ENCODE results near the gene BCKDHB. TPM values are rescaled to one million over a fixed set of nuclear protein-coding genes. Genes with fewer than 3 reads are reported as not detected.

BCKDHB gene
- polyA plus RNA-seq, 1 of the 3 experiments (the other 2 are of a cell fraction): 19.9 TPM

- H2AFZ ChIP-seq (ENCODE audit: low read depth): no peak overlapping the region
- TF ChIP-seq MXI1 (IDR thresholded peaks at IDR 0.05; ENCODE audit: low read depth, low read length) (no peak), NRF1 (IDR thresholded peaks at IDR 0.05; ENCODE audit: low read depth, low read length) (no peak), CTCF (IDR thresholded peaks at IDR 0.05) (no peak), JUND (IDR thresholded peaks at IDR 0.05) (no peak), FOXM1 (IDR thresholded peaks at IDR 0.05; ENCODE audit: low read depth) (no peak)
- peaks cover 0 to 4% of the 10 kb centered on the region in 2 experiments for H3K36me3 ChIP-seq (replicated peaks in 1 of 2; ENCODE audit: control insufficient read depth in 1 of 2, insufficient read depth in 2 of 2, low read length in 1 of 2)
- H3K4me3 ChIP-seq (ENCODE audit: low read depth in 2 of 2, low read length in 1 of 2): no peak overlapping the region
- CTCF ChIA-PET: interaction anchor here (0.5 to 1.4 kb wide), 2 partner anchors 209 to 1822 kb away, joined by 3 read pairs; no protein-coding TSS in a partner anchor
- H3K9me2 ChIP-seq: no peaks in the 10 kb centered on the region
- no peaks in the 10 kb centered on the region for H3K27me3 ChIP-seq (ENCODE audit: insufficient read depth)
- H3F3A ChIP-seq (replicated peaks; ENCODE audit: insufficient read depth): peaks cover 7% of the 10 kb centered on the region
- peaks cover 2 to 4% of the 10 kb centered on the region in 2 experiments; a peak in 2 of 4 replicates for H3K4me1 ChIP-seq (ENCODE audit: control insufficient read depth in 1 of 2, insufficient read depth in 2 of 2, low read depth in 1 of 2, low read length in 1 of 2)
- no peak for DNase-seq
- POLR2A ChIA-PET: interaction anchor here (0.6 kb wide), 1 partner anchor 50 kb away, joined by 5 read pairs; no protein-coding TSS in a partner anchor
- no peak overlapping the region for H3K4me2 ChIP-seq
- no peak overlapping the region for H3K27ac ChIP-seq (ENCODE audit: low read depth in 2 of 2, low read length in 1 of 2)
- H3K79me2 ChIP-seq (ENCODE audit: insufficient read depth): no peaks in the 10 kb centered on the region
- no peaks in the 10 kb centered on the region for H4K20me1 ChIP-seq (ENCODE audit: insufficient read depth)
- H3K9ac ChIP-seq: no peak overlapping the region
- H3K9me3 ChIP-seq: no peaks in the 10 kb centered on the region
- 96% methylated on average over 2 of the region's 2 CpGs for WGBS (ENCODE audit: low lambda C conversion rate)
These were observed 52.1 kb downstream of the BCKDHB start for GRCh38 chr6:80158478-80158989.

- H3K4me3 ChIP-seq (ENCODE audit: low read depth in 2 of 2, low read length in 1 of 2): no peak overlapping the region
- H3K9ac ChIP-seq: no peak overlapping the region
- no peak overlapping the region for H2AFZ ChIP-seq (ENCODE audit: low read depth)
- no peaks in the 10 kb centered on the region for H3K9me3 ChIP-seq
- H3K4me1 ChIP-seq (ENCODE audit: control insufficient read depth in 1 of 2, insufficient read depth in 2 of 2, low read depth in 1 of 2, low read length in 1 of 2): peaks cover 0 to 4% of the 10 kb centered on the region in 2 experiments; a peak in 2 of 4 replicates
- no peak for DNase-seq
- ChIA-PET CTCF (interaction anchor here (0.6 to 0.7 kb wide), 2 partner anchors 28 to 1764 kb away, joined by 3 read pairs; no protein-coding TSS in a partner anchor), POLR2A (no interaction called here)
- peaks cover 0 to 4% of the 10 kb centered on the region in 2 experiments for H3K36me3 ChIP-seq (replicated peaks in 1 of 2; ENCODE audit: control insufficient read depth in 1 of 2, insufficient read depth in 2 of 2, low read length in 1 of 2)
- no peak overlapping the region for H3K27ac ChIP-seq (ENCODE audit: low read depth in 2 of 2, low read length in 1 of 2)
- no peaks in the 10 kb centered on the region for H3K79me2 ChIP-seq (ENCODE audit: insufficient read depth)
- peaks cover 17% of the 10 kb centered on the region for H3F3A ChIP-seq (replicated peaks; ENCODE audit: insufficient read depth)
- WGBS (ENCODE audit: low lambda C conversion rate): 100% methylated on average over 1 of the region's 1 CpG
- H3K4me2 ChIP-seq: no peak overlapping the region
- no peaks in the 10 kb centered on the region for H3K9me2 ChIP-seq
- H3K27me3 ChIP-seq (ENCODE audit: insufficient read depth): no peaks in the 10 kb centered on the region
- H4K20me1 ChIP-seq (ENCODE audit: insufficient read depth): no peaks in the 10 kb centered on the region
- TF ChIP-seq NRF1 (IDR thresholded peaks at IDR 0.05; ENCODE audit: low read depth, low read length): no peak
- TF ChIP-seq JUND (IDR thresholded peaks at IDR 0.05): no peak
- TF ChIP-seq USF2 (IDR thresholded peaks at IDR 0.05; ENCODE audit: borderline replicate concordance, low read depth, low read length): no peak
- TF ChIP-seq TCF12 (IDR thresholded peaks at IDR 0.05): no peak
- no peak for TF ChIP-seq USF1 (IDR thresholded peaks at IDR 0.05; ENCODE audit: borderline replicate concordance, low read depth)
- TF ChIP-seq GATA2 (CRISPR knock-in tag; IDR thresholded peaks at IDR 0.05): no peak
- TF ChIP-seq TAF1 (IDR thresholded peaks at IDR 0.05; ENCODE audit: borderline replicate concordance, low read depth, low read length): no peak
- no peak for TF ChIP-seq IRF3 (IDR thresholded peaks at IDR 0.05; ENCODE audit: low read depth, low read length)
- no peak for TF ChIP-seq RXRA (IDR thresholded peaks at IDR 0.05; ENCODE audit: borderline replicate concordance, low read depth)
- no peak for TF ChIP-seq NFIC (IDR thresholded peaks at IDR 0.05; ENCODE audit: borderline replicate concordance)
- TF ChIP-seq EP300 (IDR thresholded peaks at IDR 0.05; ENCODE audit: borderline replicate concordance in 1 of 2, low read depth in 1 of 2, low read length in 1 of 2): no peak
- TF ChIP-seq SMC3 (IDR thresholded peaks at IDR 0.05; ENCODE audit: low read depth, low read length): no peak
- no peak for TF ChIP-seq RCOR1 (IDR thresholded peaks at IDR 0.05; ENCODE audit: low read length)
- TF ChIP-seq PBX3 (IDR thresholded peaks at IDR 0.05): no peak
- no peak for TF ChIP-seq GABPA (IDR thresholded peaks at IDR 0.05; ENCODE audit: low read depth)
- no peak for TF ChIP-seq ZBTB33 (IDR thresholded peaks at IDR 0.05; ENCODE audit: borderline replicate concordance, low read depth)
- TF ChIP-seq TEAD4 (IDR thresholded peaks at IDR 0.05; ENCODE audit: borderline replicate concordance, insufficient read depth): no peak
- TF ChIP-seq FOXM1 (IDR thresholded peaks at IDR 0.05; ENCODE audit: low read depth): no peak
These were observed 55.0 kb downstream of the BCKDHB start for GRCh38 chr6:80161434-80161833.

Data from SK-N-SH (cell line).